Esophagus squamous epithelium (tissue), 4 donors: ENCODE data around the gene HAUS1.

Source experiments
- POLR2A ChIP-seq, 4 donors: fragments of 450-650 bp; IDR thresholded peaks; one replicate each; pipeline ENCODE4 v1.6.1; 2017; ENCODE audit warnings: antibody characterized with exemption in 4 of 4, mild to moderate bottlenecking in 4 of 4, moderate library complexity in 3 of 4
- TF ChIP-seq, protein P1 (sequence below), 6 experiments: fragments of 450-650 bp in 4 of 6; fragments of 200-600 bp in 2 of 6; sonication (generic) in 2 of 6; IDR thresholded peaks; one replicate each; pipeline ENCODE4 v1.5.1; 2016 to 2019; ENCODE audit warnings: antibody characterized with exemption in 6 of 6, mild to moderate bottlenecking in 4 of 6, moderate library complexity in 4 of 6

DNA sequence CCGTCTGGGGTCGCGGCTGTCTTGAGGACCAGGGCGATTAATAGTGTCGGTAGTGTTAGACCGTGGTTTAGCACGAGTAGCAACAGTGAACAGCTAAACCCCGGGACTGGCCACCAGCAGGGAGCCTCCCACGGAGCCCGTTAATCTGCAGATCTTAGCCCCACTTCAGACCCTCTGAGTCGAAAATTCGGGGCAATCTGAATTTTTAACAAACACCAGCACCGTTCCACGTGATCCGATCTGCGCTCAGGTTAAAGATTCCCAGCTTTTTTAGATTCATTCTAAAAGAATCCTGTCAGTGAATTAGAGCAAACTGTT lies 5.6 kb upstream of the HAUS1 start:
- TF ChIP-seq, protein P1, sequence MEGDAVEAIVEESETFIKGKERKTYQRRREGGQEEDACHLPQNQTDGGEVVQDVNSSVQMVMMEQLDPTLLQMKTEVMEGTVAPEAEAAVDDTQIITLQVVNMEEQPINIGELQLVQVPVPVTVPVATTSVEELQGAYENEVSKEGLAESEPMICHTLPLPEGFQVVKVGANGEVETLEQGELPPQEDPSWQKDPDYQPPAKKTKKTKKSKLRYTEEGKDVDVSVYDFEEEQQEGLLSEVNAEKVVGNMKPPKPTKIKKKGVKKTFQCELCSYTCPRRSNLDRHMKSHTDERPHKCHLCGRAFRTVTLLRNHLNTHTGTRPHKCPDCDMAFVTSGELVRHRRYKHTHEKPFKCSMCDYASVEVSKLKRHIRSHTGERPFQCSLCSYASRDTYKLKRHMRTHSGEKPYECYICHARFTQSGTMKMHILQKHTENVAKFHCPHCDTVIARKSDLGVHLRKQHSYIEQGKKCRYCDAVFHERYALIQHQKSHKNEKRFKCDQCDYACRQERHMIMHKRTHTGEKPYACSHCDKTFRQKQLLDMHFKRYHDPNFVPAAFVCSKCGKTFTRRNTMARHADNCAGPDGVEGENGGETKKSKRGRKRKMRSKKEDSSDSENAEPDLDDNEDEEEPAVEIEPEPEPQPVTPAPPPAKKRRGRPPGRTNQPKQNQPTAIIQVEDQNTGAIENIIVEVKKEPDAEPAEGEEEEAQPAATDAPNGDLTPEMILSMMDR (IDR thresholded peaks at IDR 0.05) = no peak
- no peak for TF ChIP-seq POLR2A (IDR thresholded peaks at IDR 0.05)
